Hepatic stellate cell (primary cell): ENCODE results near the gene SMIM3.
"Not testable (repeated sequence)": the region's sequence is repeated elsewhere in the genome, so short reads cannot be mapped to it uniquely, and the experiment has no call there.

ENCODE experiments used
- DNase-seq: peaks from one replicate; pipeline ENCODE4 v3.0.0; 2011; ENCODE audit warnings: low spot score

SMIM3 gene

DNA sequence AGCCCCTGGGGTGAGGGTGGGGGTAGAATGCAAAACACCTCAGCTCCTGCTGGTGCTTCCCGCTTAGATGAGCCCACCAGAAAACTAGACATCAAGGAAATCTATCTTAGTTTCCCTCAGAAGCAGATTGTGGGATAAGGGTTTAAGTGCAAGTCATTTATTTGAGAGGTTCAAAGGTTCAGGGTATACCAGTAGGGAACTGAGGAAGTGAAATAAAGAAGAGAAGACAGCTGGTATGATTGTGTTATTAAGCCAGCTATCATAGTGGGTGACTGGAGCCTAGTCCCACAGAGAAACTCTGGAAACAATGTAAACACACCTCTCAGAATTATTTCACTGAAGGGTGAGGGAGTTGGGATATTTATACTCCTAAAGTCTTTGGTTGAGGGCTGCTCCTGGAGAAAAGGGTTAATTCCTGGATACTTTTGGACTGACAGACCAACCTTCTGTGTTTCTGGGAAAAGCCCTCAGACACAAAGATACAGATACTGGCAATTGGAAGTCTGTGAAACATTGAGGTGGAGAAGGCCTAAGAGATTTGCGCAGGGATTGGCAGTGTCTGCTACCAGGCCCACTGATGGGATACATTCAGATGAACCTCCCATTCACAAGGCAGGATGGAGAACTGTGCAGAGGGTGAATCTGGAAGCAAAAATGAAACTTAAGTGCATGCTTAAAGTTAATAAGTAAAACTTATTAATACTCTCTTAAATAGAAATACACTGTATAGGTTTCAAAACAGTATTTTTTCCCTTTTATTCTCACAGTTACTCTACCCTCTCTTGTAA, 13.4 kb upstream of the SMIM3 start:
- no peak for DNase-seq

DNA sequence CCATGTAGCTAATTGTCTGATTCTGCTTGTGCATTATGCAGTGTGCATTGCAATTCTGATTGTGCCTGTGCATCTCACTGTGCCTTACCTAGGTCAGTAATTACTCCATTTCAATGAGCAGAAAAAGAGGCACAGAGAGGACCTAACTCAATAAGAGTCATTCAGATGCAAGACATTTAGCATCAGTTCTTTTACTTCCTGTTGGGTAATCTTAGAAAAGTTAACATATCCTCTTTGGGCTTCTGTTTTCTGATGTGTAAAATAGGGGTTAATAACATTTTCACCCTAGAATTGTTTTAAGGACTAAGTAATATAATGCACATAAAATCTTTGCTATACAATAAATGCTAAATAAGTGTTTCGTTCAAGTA, 12.8 kb upstream of the SMIM3 start:
- no peak for DNase-seq

DNA sequence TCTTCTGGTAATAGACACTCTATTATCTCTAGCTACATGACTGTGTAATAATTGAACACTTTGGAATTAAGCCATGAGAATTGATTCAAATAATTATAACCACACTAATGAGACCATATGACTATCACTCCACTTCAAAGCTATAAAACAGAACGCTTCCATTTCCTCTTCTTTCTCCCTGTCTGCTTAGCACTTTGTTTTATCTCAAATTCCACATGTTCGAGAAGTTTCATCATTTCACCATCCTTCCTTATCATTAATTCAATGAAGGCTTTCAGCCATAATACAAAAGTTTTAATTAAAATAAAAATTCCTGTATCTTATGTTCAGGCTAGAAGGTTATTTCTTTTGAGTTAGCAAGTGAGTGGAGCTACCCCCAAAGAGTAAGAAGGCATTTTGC, 12.3 kb upstream of the SMIM3 start:
- no peak for DNase-seq

DNA sequence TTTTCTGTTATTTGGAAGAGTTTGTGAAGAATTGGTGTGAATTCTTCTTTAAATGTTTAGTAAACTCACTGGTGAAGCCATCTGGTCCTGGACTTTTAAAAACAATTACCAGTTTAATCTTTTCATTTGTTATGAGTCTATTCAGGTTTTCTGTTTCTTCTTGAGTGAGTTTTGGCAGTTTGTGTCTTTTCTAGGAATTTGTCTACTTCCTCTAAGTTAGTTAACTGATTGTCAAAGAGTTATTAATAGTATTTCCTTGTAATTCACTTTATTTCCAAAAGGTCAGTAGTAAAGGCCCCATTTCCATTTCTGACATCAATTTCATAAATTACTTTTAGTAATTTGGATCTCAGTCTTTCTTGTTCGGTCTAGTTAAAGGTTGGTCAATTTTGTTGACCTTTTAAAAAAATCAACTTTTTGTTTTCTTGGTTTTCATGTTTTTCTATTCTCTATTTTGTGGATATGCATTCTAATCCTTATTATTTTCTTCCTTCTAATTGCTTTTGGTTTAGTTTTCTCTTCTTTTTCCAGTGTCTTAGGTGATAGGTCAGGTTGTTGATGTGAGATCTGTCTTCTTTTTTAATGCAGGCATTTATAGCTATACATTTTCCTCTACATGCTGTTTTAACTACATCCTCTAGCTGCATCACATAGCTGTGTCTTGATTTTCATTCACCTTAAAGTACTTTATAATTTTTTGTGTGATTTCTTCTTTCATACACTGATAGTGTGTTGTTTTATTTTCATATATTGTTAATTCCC, 7.3 kb upstream of the SMIM3 start:
- DNase-seq: no peak

DNA sequence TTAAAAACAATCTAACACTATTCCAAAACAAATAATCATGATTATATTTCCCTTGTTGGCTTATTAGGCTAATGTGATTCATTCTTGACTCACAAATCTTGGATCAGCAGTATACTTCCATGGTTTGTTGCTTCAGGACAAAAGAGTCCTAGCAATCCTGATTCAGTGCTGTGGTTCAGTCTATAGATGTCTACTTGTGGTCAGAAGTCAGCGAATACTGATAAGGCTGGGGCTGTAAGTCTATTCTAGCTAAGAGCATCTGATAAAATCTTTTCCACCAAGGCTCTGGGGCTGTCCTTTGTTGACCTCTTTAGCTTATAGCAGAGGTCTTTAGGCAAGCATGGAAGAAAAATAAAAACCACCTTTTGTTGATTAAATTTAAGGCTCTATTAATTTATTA, 4.4 kb upstream of the SMIM3 start:
- DNase-seq: peak; percentile 44

DNA sequence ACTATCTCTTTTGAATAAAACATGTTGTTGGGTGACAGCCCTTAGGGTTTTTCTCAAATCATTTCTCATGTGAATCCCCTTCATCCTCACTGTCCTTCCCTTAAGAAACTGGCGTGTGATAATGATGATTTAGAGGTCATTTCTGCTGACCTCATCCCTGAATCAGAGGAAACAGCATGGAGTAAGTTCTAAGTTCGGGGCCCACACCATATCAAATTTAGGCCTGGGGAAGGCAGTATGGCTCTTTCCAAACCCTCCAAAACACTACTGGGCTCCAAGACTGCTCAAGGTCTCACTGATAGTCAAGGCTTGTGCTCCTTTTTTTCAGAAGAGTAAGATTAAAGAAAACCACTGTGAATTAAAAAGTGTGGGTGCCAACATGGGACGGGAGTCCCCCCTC, 872 bp upstream of the SMIM3 start:
- no peak for DNase-seq

DNA sequence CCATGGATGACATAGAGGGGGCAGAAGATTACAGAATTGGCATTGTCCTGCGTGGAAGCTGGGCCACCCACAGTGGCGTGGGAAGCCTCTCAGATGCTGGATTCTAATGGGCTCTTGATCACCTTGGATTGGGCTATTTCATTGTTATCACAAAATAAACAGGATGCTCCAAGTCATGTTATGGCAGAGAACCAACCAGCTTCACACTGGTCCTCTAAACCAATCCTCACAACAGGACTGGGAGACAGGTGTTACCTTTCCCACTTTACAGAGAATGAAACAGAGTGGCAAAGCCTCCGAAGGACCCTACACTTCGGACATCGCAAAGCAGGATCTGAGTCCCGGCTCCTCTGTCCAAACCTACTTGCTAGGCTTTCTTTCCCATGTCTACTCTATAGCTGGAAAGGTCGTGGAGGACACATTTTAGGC, 455 bp upstream of the SMIM3 start:
- DNase-seq: no peak

DNA sequence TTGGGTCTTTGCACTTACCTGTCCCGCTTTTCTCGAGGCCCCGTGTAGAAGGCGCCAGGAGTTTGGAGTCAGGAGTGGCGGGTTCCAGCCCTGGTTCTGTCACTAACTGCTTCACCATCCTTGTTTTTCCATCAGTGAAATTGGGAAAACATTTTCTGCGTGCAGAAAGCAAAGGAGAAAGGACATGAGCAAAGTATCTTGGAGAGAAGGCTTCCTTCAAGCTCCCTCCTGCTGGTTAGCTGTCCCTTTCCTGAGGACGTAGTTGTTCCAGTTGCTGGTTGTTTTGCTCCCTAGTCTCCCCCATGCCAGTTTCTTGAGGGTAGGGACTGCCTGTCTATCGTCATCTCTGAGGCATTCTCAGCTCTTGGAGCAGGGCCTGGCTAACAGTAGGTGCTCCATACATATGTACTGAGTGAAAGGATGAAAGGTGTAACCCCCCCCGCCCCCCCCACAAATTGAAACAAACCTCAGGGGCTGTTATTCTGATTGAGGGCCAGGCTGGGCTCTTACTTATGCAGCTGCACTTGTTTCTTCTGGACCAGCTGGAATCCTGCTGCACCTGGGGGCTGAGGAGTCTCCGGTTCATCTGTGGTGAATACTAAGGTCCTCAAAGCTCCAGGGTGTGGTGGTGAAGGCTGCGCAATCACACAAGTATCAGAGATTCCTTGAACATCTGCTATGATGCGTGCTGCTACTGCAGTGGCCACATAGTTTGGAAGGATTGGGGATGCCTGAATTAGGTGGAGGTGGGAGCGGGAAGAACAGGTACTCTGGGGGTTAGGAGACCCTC, 1.0 kb downstream of the SMIM3 start:
- no peak for DNase-seq

DNA sequence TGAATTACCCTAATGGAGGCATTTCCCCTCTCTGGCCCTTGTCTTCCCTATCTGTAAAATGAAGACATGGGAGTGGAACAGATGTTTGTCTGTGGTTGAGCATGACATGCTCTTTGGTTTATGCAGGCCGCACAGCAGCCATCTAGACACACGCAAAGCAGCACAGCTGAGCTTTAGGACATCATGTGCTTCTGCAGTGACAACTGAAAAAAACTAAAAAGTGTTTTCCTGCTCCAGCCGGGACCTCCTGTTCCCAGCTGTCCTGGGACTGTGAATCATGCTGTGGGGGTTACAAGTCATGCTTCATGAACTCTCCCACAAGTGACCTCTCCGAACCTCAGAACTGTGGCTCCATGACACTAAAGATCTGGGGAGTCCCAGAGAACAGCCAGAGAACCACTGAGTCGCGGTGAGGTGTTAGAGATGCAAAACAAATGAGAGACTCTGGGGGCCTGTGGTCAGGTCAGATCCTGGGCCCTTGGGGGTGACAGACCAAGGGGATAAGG, 1.7 kb downstream of the SMIM3 start:
- DNase-seq: peak; percentile 50

DNA sequence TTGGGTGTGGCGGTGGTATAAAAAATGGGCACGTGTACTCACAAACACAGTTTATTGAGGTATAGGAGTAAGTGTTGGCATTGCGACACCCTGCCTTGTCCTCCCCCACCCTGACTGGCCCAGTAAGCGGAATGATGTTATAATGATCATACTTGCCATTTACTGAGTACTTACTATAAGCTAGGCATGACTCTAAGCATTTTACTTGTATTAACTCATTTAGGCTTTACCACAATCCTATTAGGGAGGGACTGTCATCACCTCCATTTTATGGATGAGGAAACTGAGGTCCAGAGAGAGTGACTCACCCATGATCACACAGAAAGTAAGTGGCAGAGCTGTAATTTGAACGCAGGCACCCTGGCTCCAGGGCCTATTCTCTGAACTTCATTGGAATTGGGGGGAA, 2.3 kb downstream of the SMIM3 start:
- DNase-seq: no peak

DNA sequence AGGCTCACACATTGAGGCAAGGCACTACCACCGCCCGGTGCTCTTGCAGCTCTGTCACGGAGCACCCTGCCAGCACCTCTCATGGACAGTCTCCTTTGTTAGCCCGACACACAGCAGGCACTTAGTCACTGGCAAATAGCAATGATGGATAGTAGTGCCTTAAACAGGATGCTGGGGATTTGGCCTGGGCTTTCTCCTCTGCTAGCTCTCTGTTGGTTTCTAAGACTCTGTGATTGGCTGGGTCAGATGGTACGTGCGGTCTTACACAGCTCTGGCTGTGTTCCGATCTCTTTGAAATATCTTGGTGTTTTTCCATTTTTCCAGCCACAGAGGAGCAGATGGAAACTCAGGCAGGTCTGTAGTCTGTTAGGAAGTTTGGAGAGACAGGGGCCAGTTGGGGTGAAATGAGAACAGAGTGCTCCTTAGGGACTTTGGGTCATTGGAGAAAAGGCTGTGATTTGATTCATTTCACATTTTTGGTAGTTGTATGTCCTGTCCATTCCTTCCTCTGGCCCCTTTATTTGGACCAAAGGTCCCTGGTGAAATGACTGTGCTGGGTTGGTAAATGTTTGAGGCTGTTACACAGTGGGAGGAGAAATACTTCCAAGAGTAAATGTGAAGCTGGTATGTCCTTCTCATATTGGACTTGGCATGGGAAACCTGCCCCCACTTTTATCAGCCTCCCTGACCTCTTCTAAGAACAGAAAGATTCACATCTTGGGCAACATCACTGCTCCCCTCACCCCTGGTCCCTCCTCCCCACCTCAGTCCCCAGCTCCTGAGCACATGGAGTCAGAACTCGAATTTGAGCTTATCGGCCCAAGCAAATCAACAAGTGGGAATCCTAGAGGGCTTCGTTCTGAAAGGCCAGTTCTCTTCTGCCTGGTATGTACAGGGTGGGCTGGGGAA, 3.4 kb downstream of the SMIM3 start:
- peak; percentile 73 for DNase-seq

DNA sequence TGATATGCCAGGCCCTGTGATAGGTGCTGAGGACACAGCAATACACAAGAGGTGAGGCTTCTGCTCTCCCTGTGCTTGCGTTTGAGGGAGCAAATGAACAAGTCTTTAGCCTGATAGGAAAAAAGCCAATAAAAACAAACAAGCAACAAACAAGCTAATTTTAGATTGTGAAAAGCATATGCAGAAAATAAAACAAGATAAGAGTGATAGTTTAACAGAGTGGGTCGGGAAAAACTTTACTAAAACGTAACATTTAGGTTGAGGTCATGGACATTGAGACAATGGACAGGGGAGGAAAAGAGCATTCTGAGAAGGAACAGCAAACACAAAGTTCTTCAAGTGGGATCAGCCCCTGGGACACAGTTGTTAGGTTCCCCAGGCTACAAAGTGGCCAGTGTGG, 4.3 kb downstream of the SMIM3 start:
- no peak for DNase-seq

DNA sequence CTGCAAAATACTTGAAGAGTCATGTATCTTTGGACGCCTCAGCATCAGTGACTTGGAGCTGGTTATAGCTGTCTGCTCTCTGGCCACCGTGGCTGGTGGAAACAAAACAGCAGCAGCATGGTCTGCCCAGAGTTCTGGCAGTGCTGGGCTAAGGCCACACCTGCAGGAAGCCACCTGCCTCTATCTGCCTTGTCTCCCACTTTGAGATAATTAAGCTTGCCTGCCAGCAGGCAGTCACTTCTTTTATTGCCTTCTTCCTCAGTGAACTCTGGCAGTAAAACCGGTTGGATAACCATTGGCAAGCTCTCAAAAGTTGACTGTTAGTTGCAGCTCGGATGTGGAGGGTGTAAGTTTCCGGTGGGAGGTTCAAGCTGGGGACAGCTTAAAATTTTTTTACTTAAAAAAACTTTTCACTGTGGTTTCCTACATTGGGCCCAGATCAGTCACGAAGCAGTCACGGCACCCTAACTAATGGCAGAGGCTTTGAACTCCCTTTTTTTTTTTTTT, 4.9 kb downstream of the SMIM3 start:
- peak; percentile 65 for DNase-seq

DNA sequence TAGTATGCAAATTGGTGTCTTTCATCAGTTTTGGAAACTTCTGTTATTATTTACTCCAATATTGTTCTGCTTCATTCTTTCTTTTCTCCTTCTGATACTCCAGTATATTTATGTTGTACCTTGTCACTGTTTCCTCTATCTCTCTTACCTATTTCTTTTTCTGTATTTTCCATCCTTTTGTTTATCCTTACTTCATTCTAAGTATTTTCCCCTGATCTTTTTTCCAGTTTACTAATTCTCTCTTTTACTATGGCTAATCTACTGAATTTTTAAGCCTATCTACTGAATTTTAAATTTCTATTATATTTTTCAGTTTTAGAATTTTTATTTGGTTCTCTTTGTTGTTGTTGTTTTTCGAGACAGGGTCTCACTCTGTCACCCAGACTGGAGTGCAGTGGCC, 7.4 kb downstream of the SMIM3 start:
- DNase-seq: no peak

DNA sequence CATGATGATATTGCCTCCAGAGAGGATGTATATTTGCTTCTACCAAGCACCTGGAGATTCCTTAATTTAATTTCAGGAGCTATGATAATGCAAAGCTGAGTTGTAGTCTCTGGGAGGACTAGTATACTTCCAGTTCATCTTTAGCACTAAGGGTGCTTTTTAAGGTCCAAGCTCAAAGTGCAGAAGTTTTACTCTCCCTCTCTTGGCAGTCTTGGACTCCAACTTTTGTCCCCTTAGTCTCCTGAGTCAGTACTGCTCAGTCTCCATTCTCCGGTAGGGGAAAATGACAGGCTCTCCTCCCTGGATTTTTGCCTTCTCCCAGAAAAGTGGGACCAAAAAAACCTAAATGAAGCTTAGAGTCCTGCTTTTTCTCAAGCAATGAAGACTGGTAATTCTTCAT, 8.3 kb downstream of the SMIM3 start:
- DNase-seq: no peak

DNA sequence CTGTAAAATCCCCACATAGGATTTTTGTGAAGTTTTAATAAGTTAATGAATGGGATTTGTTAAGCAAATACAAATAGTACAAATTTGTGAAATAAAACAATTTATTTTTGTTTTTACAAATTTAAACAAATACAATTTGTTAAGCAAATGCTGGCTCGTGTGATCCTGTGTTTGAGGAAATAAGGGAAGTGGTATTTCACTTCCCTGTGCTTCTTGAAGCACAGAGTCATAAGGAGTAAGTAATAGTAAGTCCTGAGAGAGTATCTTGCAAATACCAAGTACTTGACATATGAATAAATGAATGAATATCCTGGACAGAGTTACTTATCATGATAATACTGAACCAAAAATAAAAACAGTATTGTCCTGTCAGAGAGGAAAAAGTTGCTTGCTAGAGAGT, 9.1 kb downstream of the SMIM3 start:
- no peak for DNase-seq

DNA sequence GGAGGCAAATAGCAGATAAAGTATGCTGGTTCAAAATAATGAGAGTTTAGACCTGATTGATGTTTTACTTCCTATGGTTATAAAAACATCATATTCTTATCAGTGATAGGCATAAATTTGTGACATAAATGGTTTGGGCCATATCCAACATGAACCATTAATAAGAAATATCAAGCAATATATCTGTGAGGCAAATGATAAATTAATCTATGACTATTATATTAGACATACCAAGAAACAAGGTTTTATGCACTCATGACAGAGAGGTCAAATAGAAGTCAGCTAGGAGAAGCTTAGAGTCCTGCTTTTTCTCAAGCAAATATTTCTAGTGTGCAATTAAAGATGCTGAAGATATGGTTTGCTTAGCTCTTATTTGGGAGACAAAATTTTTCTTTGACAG, 10.4 kb downstream of the SMIM3 start:
- DNase-seq: no peak

DNA sequence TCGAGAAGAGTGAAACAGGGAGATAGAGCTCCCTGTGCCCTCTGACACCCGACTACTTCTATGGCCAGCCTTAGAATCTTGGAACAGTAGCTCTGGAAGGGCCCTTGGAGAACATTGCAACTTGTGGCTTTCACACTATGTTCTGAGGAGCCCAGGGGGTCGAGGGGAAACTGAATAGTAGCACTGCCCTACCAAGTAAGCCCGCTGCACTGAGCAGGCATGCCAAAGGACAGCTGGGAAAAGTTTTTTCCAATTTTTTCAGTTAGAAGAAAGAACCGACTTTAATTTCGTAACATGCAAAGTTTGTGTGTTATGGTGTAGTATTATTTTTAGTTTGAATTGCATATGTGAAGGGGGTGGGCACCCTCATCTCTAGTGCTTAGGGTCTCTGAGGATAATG, 10.9 kb downstream of the SMIM3 start:
- no peak for DNase-seq

DNA sequence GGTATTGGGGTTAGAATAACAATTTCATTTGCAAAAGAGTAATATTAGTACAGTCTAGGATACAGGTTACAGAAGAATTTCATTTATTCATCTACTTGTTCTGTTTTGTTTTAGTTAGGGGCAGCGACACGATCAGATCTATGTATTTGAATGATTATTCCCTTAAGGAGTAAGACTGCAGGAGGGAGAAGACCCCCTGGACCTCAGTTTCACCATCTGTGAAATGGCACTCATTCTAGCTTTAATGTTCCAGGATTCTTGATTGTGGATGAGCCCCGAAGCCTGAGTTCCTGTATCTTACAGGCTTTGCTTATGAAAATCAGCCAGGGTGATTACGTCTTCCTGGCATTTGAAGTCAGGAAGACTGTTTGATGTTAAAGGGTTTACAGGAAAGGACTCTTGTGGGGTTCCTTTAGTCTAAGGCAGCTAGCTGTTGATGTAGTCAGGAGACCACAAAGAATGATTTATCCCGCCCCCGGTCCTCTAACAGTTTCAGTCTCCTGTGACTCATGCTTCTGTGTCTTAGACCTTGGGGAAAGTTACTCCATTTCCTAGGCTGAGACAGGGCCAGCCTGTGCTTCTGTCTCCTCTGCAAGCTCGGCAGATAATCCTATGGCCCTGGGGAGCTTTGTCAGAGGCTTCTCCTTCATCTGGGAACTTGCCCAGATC, 11.5 kb downstream of the SMIM3 start:
- peak; percentile 66 for DNase-seq

DNA sequence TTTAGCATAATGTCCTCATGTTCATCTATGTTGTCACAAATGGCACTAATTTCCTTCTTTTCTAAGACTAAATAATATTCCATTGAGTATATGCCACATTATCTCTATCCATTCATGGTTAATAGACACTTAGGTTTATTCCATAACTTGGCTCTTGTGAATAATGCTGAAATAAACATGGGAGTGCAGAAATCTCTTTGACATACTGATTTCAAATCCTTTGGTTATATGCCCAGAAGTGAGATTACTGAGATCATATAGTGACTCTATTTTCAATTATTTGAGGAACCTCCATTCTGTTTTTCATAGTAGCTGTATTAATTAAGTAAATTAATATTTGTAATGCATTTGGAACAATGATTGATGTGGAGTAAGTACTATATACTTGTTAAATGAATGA, 13.0 kb downstream of the SMIM3 start:
- DNase-seq: no peak

DNA sequence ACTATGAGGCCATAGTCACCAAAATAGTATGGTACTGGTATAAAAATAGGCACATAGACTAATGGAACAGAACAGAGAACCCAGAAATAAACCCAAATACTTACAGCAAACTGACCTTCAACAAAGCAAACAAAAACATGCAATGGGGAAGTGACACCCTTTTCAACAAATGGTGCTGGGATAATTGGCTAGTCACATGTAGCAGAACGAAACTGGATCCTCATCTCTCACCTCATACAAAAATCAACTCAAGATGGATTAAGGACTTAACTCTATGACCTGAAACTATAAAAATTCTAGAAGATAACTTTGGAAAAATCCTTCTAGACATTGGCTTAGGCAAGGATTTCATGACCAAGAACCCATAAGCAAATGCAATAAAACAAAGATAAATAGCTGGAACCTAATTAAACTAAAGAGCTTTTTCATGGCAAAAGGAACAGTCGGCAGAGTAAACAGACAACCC, 14.9 kb downstream of the SMIM3 start:
- not testable (repeated sequence) for DNase-seq
